GM12873 (cell line): ENCODE data around the gene MUC3A.

Source experiments
- TF ChIP-seq, protein P1 (sequence below): IDR thresholded peaks from 2 replicates; pipeline ENCODE4 v1.5.1; 2012; ENCODE audit warnings: low read depth, mild to moderate bottlenecking, moderate library complexity, low read length, control low read depth; ENCODE audit not compliant: insufficient read depth; ENCODE audit errors: missing control alignments

The MUC3A gene

DNA sequence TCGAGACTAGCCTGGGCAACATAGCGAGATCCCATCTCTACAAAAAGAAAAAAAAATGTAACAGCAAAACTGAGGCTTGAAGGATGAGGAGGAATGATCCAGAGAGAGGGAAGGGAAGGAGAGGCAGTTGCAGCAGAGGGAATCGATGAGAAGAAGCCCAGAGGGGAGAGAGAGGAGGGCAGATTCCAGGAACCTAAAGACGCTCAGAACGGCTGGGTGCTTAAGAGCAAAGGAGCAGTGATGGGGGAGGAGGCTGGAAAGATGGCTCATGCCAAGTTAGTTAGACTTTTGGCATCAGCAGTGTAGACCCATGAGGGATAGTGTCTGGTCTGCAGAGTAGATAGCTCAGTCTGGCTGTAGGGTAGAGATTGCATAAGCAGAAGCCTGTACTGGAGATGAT is 60.3 kb downstream of the MUC3A start:
- TF ChIP-seq, protein P1, sequence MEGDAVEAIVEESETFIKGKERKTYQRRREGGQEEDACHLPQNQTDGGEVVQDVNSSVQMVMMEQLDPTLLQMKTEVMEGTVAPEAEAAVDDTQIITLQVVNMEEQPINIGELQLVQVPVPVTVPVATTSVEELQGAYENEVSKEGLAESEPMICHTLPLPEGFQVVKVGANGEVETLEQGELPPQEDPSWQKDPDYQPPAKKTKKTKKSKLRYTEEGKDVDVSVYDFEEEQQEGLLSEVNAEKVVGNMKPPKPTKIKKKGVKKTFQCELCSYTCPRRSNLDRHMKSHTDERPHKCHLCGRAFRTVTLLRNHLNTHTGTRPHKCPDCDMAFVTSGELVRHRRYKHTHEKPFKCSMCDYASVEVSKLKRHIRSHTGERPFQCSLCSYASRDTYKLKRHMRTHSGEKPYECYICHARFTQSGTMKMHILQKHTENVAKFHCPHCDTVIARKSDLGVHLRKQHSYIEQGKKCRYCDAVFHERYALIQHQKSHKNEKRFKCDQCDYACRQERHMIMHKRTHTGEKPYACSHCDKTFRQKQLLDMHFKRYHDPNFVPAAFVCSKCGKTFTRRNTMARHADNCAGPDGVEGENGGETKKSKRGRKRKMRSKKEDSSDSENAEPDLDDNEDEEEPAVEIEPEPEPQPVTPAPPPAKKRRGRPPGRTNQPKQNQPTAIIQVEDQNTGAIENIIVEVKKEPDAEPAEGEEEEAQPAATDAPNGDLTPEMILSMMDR, result no peak

- TF ChIP-seq, protein P1, result no peak
Observed at GRCh38 chr7:101012931-101013330, 63.6 kb downstream of the MUC3A start.

DNA sequence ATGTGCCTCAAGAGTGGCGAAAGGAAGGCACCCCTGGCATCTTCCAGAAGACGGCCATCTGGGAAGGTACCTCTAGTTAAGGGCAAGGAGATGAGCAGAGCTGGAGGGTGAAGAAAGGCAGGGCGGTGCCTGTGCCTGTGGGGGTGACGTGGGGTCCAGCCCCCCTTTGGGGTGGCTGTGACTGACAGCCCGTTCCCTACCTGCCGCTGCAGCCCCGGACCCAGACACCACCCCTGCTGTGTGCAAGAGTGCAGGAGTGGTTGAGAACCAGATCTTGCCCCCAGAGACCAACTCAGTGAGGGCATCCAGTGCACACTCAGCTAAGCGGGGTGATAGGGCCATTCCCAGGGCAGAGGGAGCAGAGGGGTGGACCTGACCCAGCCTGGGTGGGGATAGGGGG is 66.3 kb downstream of the MUC3A start:
- TF ChIP-seq, protein P1, result no peak

DNA sequence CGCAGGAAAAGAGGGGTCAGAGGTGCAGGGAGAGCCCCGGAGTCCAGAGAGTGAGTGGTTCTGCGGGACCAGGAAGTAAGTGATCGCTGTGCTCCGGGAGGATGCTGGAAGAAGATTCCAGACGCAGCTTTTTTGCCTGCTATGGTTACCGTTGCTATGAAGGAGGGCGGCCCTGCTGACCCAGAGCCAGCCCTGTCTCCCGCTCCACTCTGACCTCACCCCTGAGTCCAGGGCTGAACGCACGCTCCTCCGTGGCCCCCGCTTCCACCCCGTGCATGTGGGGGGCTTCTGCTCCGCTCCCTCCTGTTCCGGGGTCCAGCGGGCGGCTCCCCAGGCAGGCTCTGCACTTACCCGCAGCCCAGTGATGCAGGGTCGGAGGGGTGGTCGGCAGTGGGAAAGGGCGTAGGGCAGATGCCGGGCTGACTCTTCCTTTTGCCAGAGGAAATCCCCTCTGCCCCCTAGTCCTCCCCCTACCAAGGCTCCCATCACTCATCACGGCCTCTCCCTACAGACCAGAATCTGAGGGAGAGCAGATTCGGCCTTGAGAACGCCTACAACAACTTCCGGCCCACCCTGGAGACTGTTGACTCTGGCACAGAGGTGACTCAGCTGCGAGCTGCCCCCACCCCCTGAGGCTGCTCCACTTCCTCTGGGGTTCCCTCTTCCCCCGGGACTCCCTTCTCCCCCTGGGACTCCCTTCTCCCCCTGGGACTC is 67.9 kb downstream of the MUC3A start:
- TF ChIP-seq, protein P1, result no peak
